ENCODE measurements around the gene OR52L1. TPM values are rescaled to one million over a fixed set of nuclear protein-coding genes. Genes with fewer than 3 reads are reported as not detected.
A peak's percentile ranks its signal among the peaks of the same experiment; 100 is the strongest.

The OR52L1 gene
- total RNA-seq, 2 experiments from 2014 or later, result not detected

GRCh38 chr11:5937868-5938602 is 48.8 kb downstream of the OR52L1 start:
- Histone ChIP-seq H3K4me1 (ENCODE audit: insufficient read depth, low read length, poor library complexity, severe bottlenecking) (no peaks in the 10 kb centered on the region), H3K9me2 (ENCODE audit: insufficient read depth, low read length) (no peaks in the 10 kb centered on the region), H3K9me3 (ENCODE audit: low read length) (no peaks in the 10 kb centered on the region), H2AFZ (ENCODE audit: low read length) (no peak overlapping the region), H3K79me2 (ENCODE audit: insufficient read depth, low read depth, low read length) (no peaks in the 10 kb centered on the region), H3K4me3 (ENCODE audit: low read depth, low read length, poor library complexity, severe bottlenecking) (no peak overlapping the region), H3K4me2 (ENCODE audit: low read length) (no peak overlapping the region), H3K36me3 (ENCODE audit: insufficient read depth, low read length) (no peaks in the 10 kb centered on the region), H3K27ac (ENCODE audit: low read depth, low read length, poor library complexity, severe bottlenecking) (no peak overlapping the region), H4K20me1 (ENCODE audit: insufficient read depth, low read length) (no peaks in the 10 kb centered on the region)
- BruUV-seq (replicated peaks), result no TSS peak
- ChIA-PET POLR2A (no interaction called here), CTCF (ENCODE audit: unreplicated experiment) (no interaction called here)
- TF ChIP-seq, protein P1, sequence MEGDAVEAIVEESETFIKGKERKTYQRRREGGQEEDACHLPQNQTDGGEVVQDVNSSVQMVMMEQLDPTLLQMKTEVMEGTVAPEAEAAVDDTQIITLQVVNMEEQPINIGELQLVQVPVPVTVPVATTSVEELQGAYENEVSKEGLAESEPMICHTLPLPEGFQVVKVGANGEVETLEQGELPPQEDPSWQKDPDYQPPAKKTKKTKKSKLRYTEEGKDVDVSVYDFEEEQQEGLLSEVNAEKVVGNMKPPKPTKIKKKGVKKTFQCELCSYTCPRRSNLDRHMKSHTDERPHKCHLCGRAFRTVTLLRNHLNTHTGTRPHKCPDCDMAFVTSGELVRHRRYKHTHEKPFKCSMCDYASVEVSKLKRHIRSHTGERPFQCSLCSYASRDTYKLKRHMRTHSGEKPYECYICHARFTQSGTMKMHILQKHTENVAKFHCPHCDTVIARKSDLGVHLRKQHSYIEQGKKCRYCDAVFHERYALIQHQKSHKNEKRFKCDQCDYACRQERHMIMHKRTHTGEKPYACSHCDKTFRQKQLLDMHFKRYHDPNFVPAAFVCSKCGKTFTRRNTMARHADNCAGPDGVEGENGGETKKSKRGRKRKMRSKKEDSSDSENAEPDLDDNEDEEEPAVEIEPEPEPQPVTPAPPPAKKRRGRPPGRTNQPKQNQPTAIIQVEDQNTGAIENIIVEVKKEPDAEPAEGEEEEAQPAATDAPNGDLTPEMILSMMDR (conservative IDR thresholded peaks at IDR 0.05; ENCODE audit: low read length), result no peak
- no peak for TF ChIP-seq EZH2phosphoT487 (IDR thresholded peaks at IDR 0.05; ENCODE audit: borderline replicate concordance, low read depth, low read length)
- intact Hi-C loops (cut with micrococcal nuclease; ENCODE audit: unreplicated experiment), result no loop called here
- no peak for DNase-seq (ENCODE audit: low spot score)

Small RNA genes lying within 50 kb of the gene (small RNA-seq; reads per million reads assigned to genes)
- gene RNA5SP329, result 0.52 reads per million, percentile 7 among the genes with 10 or more reads in this experiment

Other genes with a start within 250 kb of the OR52L1 start
- gene OR52N4, start 232.7 kb downstream of the OR52L1 start, total RNA-seq (2014; rRNA removed; shearing (Covaris generic)), result not detected in 2 replicates
- gene OR52N4, start 232.7 kb downstream of the OR52L1 start, total RNA-seq (2022), result 0.37 TPM in 1 of 2 replicates, not detected in the other
- gene OR52N5, start 203.6 kb downstream of the OR52L1 start, total RNA-seq (2014; rRNA removed; shearing (Covaris generic)), result not detected in 2 replicates
- not detected in 2 replicates for gene OR52N5, start 203.6 kb downstream of the OR52L1 start, total RNA-seq (2022)
- not detected in 2 replicates for gene OR52N1, start 195.7 kb downstream of the OR52L1 start, total RNA-seq (2014; rRNA removed; shearing (Covaris generic))
- not detected in 2 replicates for gene OR52N1, start 195.7 kb downstream of the OR52L1 start, total RNA-seq (2022)
- gene OR52N2, start 178.1 kb downstream of the OR52L1 start, total RNA-seq (2014; rRNA removed; shearing (Covaris generic)), result not detected in 2 replicates
- not detected in 2 replicates for gene OR52N2, start 178.1 kb downstream of the OR52L1 start, total RNA-seq (2022)
- not detected in 2 replicates for gene OR52E6, start 145.1 kb downstream of the OR52L1 start, total RNA-seq (2014; rRNA removed; shearing (Covaris generic))
- gene OR52E6, start 145.1 kb downstream of the OR52L1 start, total RNA-seq (2022), result not detected in 2 replicates
- gene OR52E8, start 129.3 kb downstream of the OR52L1 start, total RNA-seq (2014; rRNA removed; shearing (Covaris generic)), result not detected in 2 replicates
- not detected in 2 replicates for gene OR52E8, start 129.3 kb downstream of the OR52L1 start, total RNA-seq (2022)
- not detected in 2 replicates for gene OR52E4, start 106.4 kb downstream of the OR52L1 start, total RNA-seq (2014; rRNA removed; shearing (Covaris generic))
- not detected in 2 replicates for gene OR52E4, start 106.4 kb downstream of the OR52L1 start, total RNA-seq (2022)
- gene OR52E5, start 93.8 kb downstream of the OR52L1 start, total RNA-seq (2014; rRNA removed; shearing (Covaris generic)), result not detected in 2 replicates
- not detected in 2 replicates for gene OR52E5, start 93.8 kb downstream of the OR52L1 start, total RNA-seq (2022)
- not detected in 2 replicates for gene OR56A3, start 44.7 kb downstream of the OR52L1 start, total RNA-seq (2014; rRNA removed; shearing (Covaris generic))
- not detected in 2 replicates for gene OR56A3, start 44.7 kb downstream of the OR52L1 start, total RNA-seq (2022)
- gene OR56A5, start 18.5 kb downstream of the OR52L1 start, total RNA-seq (2014; rRNA removed; shearing (Covaris generic)), result not detected in 2 replicates
- not detected in 2 replicates for gene OR56A5, start 18.5 kb downstream of the OR52L1 start, total RNA-seq (2022)
- not detected in 2 replicates for gene OR56A4, start 20.0 kb upstream of the OR52L1 start, total RNA-seq (2014; rRNA removed; shearing (Covaris generic))
- 0.11 TPM in 1 of 2 replicates, not detected in the other for gene OR56A4, start 20.0 kb upstream of the OR52L1 start, total RNA-seq (2022)
- not detected in 2 replicates for gene OR56A1, start 43.8 kb upstream of the OR52L1 start, total RNA-seq (2014; rRNA removed; shearing (Covaris generic))
- gene OR56A1, start 43.8 kb upstream of the OR52L1 start, total RNA-seq (2022), result not detected in 2 replicates
- gene OR56B4, start 120.7 kb upstream of the OR52L1 start, total RNA-seq (2014; rRNA removed; shearing (Covaris generic)), result not detected in 2 replicates
- not detected in 2 replicates for gene OR56B4, start 120.7 kb upstream of the OR52L1 start, total RNA-seq (2022)
- gene OR52B2, start 183.3 kb upstream of the OR52L1 start, total RNA-seq (2014; rRNA removed; shearing (Covaris generic)), result not detected in 2 replicates
- not detected in 2 replicates for gene OR52B2, start 183.3 kb upstream of the OR52L1 start, total RNA-seq (2022)
- gene OR52W1, start 212.2 kb upstream of the OR52L1 start, total RNA-seq (2014; rRNA removed; shearing (Covaris generic)), result not detected in 2 replicates
- gene OR52W1, start 212.2 kb upstream of the OR52L1 start, total RNA-seq (2022), result not detected in 2 replicates
- gene C11orf42, start 218.6 kb upstream of the OR52L1 start, total RNA-seq (2014; rRNA removed; shearing (Covaris generic)), result not detected in 2 replicates
- not detected in 2 replicates for gene C11orf42, start 218.6 kb upstream of the OR52L1 start, total RNA-seq (2022)
- 15.7 and 20.1 TPM in 2 replicates for gene FHIP1B, start 247.7 kb upstream of the OR52L1 start, total RNA-seq (2014; rRNA removed; shearing (Covaris generic))
- gene FHIP1B, start 247.7 kb upstream of the OR52L1 start, total RNA-seq (2022), result 19.9 and 21.2 TPM in 2 replicates

Data from OCI-LY7 (cell line).